Heart left ventricle (tissue), 16 donors: Measurements from ENCODE around the gene NOL12. TPM values are rescaled to one million over a fixed set of nuclear protein-coding genes. Genes with fewer than 3 reads are reported as not detected.

Experiments used
- ATAC-seq, 4 donors: fragments of 200-7000 bp; cut with Tn5 transposase; one replicate each; pipeline ENCODE4 v1.9.1; 2020 to 2022; ENCODE audit warnings: moderate library complexity in 4 of 4, mild to moderate bottlenecking in 3 of 4, moderate number of reproducible peaks in 1 of 4
- DNase-seq, 5 donors: peaks; one replicate each; pipeline ENCODE4 v3.0.0-alpha.2; 2020
- H3K27ac ChIP-seq, 12 donors: fragments of 200-600 bp; sonication (generic) in 4 of 12; one replicate each; pipeline versions ENCODE4 v1.5.0 to v1.8.0; 2016 to 2022; ENCODE audit warnings: mild to moderate bottlenecking in 2 of 12
- H3K27me3 ChIP-seq, 9 donors: fragments of 200-600 bp; sonication (generic) in 2 of 9; one replicate each; pipeline versions ENCODE4 v1.5.1 to v1.8.0; 2016 to 2022; ENCODE audit warnings: mild to moderate bottlenecking in 3 of 9
- H3K36me3 ChIP-seq, 9 donors: fragments of 200-600 bp; sonication (generic) in 2 of 9; one replicate each; pipeline versions ENCODE4 v1.5.0 to v1.8.0; 2018 to 2022; ENCODE audit warnings: mild to moderate bottlenecking in 2 of 9
- H3K4me1 ChIP-seq, 12 donors: fragments of 200-600 bp; sonication (generic) in 4 of 12; one replicate each; pipeline versions ENCODE4 v1.5.0 to v1.8.0; 2016 to 2022; ENCODE audit warnings: mild to moderate bottlenecking in 3 of 12
- H3K4me3 ChIP-seq, 12 donors: fragments of 200-600 bp; sonication (generic) in 4 of 12; one replicate each; pipeline versions ENCODE4 v1.5.0 to v1.8.0; 2017 to 2022; ENCODE audit warnings: mild to moderate bottlenecking in 9 of 12, moderate library complexity in 4 of 12
- H3K9me3 ChIP-seq, 12 donors: fragments of 200-600 bp; sonication (generic) in 4 of 12; one replicate each; pipeline versions ENCODE4 v1.5.0 to v1.8.0; 2016 to 2022; ENCODE audit warnings: mild to moderate bottlenecking in 1 of 12
- POLR2A ChIP-seq, 2 donors: fragments of 450-650 bp; IDR thresholded peaks; one replicate each; pipeline ENCODE4 v1.6.1; 2017; ENCODE audit warnings: antibody characterized with exemption in 2 of 2, mild to moderate bottlenecking in 2 of 2, moderate library complexity in 2 of 2
- WGBS, 4 donors: extraction: QIAGEN DNeasy Blood & Tissue Kit in 2 of 4; methylation state at CpG; one replicate each; pipeline versions ENCODE4 v1.1.5 to v1.1.7; 2013 to 2018; 5-methylcytosine and 5-hydroxymethylcytosine counted together
- intact Hi-C, 10 donors: fragments of 100-400 bp; cut with DNase I; formaldehyde crosslinking; loops; one replicate each; pipeline versions ENCODE4 v1.11.1 to v1.14.2; 2022
- polyA plus RNA-seq, 2 donors: library from polyadenylated mRNA; stranded (reverse); fragments of 200-250 nt; gene quantifications; one replicate each; pipeline ENCODE4 v1.2.3, GENCODE V29; 2013
- total RNA-seq, 9 donors: library from RNA; depleted of rRNA in 2 of 9; stranded (reverse); fragments of >200 nt in 2 of 9; fragmentation: NEBNext Ultra II Directional in 3 of 9; extraction: Animal tissue kit (Norgen Biotek cat#: 25700) in 3 of 9; gene quantifications; one replicate each; pipeline versions ENCODE4 v1.1.0 to v1.2.4, GENCODE V29; 2016 to 2023
- TF ChIP-seq, protein P1 (sequence below), 12 donors: fragments of 200-600 bp; sonication (generic) in 4 of 12; IDR thresholded peaks; one replicate each; pipeline versions ENCODE4 v1.5.0 to v1.8.0; 2018 to 2022; ENCODE audit warnings: antibody characterized with exemption in 12 of 12, mild to moderate bottlenecking in 5 of 12
- donor health status: ischemic (EF 13 %, LVEDD 7.1; RV severe dilation, severe dysfunction).
- donor health status: healthy with polysubstance abuse.
- donor health status: DM: no; HTN: yes; CAD: no.
- donor health status: DM: no; HTN: no; CAD: no.
- donor health status: ischemic (EF 25% LVEDD 6.9; RV normal size, moderate dysfunction).
- donor health status: ischemic (EF 25% LVEDD 5.7; RV mildly dilated, moderate dysfunction).
- donor health status: healthy.
- donor health status: DM: yes; HTN: yes; CAD: no.
- donor health status: ischemic (EF 35%, LVEDD 5.7; RV mildly dilated, moderate dysfunction).
- donor health status: nonischemic (EF 11% LVEDD 7.7; RV severe dilation, severe dysfunction).
- donor health status: DM: yes; HTN: yes; CAD: no.
- donor health status: PGD.
- donor health status: ischemic (EF 29% LVEDD 5.4; RV normal size, mild dysfunction).
- donor health status: nonischemic (EF 23%, LVEDD 6.1; RV moderate dilation, normal function).

The NOL12 gene
- total and polyA plus RNA-seq, 11 donors = 8.0 to 29.2 (median 14.3) TPM

DNA sequence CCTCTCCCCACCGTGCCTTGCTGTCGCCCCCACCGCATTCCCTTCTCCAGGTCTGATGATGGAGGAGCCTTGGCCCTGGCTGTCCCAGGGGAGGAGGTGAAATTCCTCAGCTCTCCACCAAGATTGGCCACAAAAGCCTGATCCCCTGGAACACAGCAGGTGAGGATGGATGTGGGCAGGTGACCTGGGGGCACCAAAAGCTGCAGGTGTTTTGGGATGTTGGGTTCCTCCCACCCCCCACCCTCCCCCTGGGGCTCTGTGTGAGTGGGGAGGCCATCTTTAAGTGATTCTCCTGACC lies 11.3 kb downstream of the NOL12 start:
- Histone ChIP-seq H3K9me3 (no peaks in the 10 kb centered on the region), H3K4me1 (peaks cover 0 to 28% (median 13%) of the 10 kb centered on the region in 12 donors), H3K4me3 (no peak overlapping the region), H3K27me3 (no peaks in the 10 kb centered on the region), H3K36me3 (peaks cover 0 to 22% (median 14%) of the 10 kb centered on the region in 9 donors), H3K27ac (no peak overlapping the region)
- intact Hi-C loops = loop anchor here in 3 of 10 donors (5.0 to 10.0 kb wide), 3 partner anchors 45 to 97 kb away; no protein-coding TSS in a partner anchor
- DNase-seq (no peak), ATAC-seq (no peak)
- 30 to 56% (median 44%) methylated on average over 2 to 3 of the region's 3 CpGs for WGBS, 4 donors
- TF ChIP-seq, protein P1, sequence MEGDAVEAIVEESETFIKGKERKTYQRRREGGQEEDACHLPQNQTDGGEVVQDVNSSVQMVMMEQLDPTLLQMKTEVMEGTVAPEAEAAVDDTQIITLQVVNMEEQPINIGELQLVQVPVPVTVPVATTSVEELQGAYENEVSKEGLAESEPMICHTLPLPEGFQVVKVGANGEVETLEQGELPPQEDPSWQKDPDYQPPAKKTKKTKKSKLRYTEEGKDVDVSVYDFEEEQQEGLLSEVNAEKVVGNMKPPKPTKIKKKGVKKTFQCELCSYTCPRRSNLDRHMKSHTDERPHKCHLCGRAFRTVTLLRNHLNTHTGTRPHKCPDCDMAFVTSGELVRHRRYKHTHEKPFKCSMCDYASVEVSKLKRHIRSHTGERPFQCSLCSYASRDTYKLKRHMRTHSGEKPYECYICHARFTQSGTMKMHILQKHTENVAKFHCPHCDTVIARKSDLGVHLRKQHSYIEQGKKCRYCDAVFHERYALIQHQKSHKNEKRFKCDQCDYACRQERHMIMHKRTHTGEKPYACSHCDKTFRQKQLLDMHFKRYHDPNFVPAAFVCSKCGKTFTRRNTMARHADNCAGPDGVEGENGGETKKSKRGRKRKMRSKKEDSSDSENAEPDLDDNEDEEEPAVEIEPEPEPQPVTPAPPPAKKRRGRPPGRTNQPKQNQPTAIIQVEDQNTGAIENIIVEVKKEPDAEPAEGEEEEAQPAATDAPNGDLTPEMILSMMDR (IDR thresholded peaks at IDR 0.05) = no peak
- no peak for TF ChIP-seq POLR2A (IDR thresholded peaks at IDR 0.05)

- ATAC-seq = no peak
- no peak overlapping the region for H3K4me3 ChIP-seq
- no peaks in the 10 kb centered on the region for H3K36me3 ChIP-seq
- TF ChIP-seq, protein P1 (IDR thresholded peaks at IDR 0.05) = no peak
- no peak for TF ChIP-seq POLR2A (IDR thresholded peaks at IDR 0.05)
- no peak for DNase-seq
- 70 to 76% (median 76%) methylated on average over 8 of the region's 8 CpGs for WGBS, 4 donors
- peaks cover 0 to 25% (median 8%) of the 10 kb centered on the region in 12 donors for H3K4me1 ChIP-seq
- peak overlapping the region in 1 of 12 donors; percentile 46 for H3K27ac ChIP-seq
- H3K27me3 ChIP-seq = no peaks in the 10 kb centered on the region
- intact Hi-C loops = no loop called here
- H3K9me3 ChIP-seq = no peaks in the 10 kb centered on the region
Observed at GRCh38 chr22:37701141-37701786, 15.1 kb downstream of the NOL12 start.

DNA sequence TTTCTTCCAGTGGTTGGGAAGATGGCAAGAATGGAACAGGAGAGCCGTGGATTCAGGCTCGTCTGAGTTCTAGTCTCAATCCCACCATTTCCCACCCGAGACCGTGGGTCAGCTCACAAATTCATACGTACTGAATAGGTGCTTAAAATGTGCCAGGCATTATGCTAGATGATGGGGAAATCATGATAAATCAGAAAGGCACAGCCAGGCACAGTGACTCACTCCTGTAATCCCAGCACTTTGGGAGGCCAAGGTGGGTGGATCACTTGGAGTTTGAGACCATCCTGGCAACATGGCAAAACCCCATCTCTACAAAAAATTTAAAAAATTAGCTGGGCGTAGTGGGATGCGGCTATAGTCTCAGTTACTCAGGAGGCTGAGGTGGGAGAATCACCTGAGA lies 17.8 kb downstream of the NOL12 start:
- no peak for DNase-seq
- Histone ChIP-seq H3K4me3 (no peak overlapping the region), H3K36me3 (no peaks in the 10 kb centered on the region), H3K9me3 (no peaks in the 10 kb centered on the region), H3K27ac (no peak overlapping the region), H3K4me1 (peaks cover 0 to 29% (median 1%) of the 10 kb centered on the region in 12 donors), H3K27me3 (no peaks in the 10 kb centered on the region)
- intact Hi-C loops = no loop called here
- 82 to 91% (median 84%) methylated on average over 7 of the region's 7 CpGs for WGBS, 4 donors
- ATAC-seq = no peak
- no peak for TF ChIP-seq POLR2A (IDR thresholded peaks at IDR 0.05)
- TF ChIP-seq, protein P1 (IDR thresholded peaks at IDR 0.05) = no peak

- Histone ChIP-seq H3K9me3 (no peaks in the 10 kb centered on the region), H3K4me3 (no peak overlapping the region), H3K36me3 (no peaks in the 10 kb centered on the region), H3K4me1 (peaks cover 0 to 32% (median 1%) of the 10 kb centered on the region in 12 donors), H3K27me3 (no peaks in the 10 kb centered on the region), H3K27ac (no peak overlapping the region)
- intact Hi-C loops = no loop called here
- ATAC-seq = no peak
- 59 to 74% (median 72%) methylated on average over 3 of the region's 3 CpGs for WGBS, 4 donors
- TF ChIP-seq, protein P1 (IDR thresholded peaks at IDR 0.05) = no peak
- TF ChIP-seq POLR2A (IDR thresholded peaks at IDR 0.05) = no peak
- DNase-seq = no peak
Observed at GRCh38 chr22:37704645-37705044, 18.5 kb downstream of the NOL12 start.
